Gastroesophageal sphincter (tissue), 3 donors: Measurements from ENCODE around the gene ACSF2.

Experiments used
- EP300 ChIP-seq: sonication (generic); formaldehyde crosslinking; IDR thresholded peaks from one replicate; pipeline ENCODE4 v1.6.1; 2017; ENCODE audit warnings: antibody characterized with exemption, mild to moderate bottlenecking
- POLR2A ChIP-seq, 2 donors: fragments of 450-650 bp; IDR thresholded peaks; one replicate each; pipeline ENCODE4 v1.6.1; 2017; ENCODE audit warnings: antibody characterized with exemption in 2 of 2, mild to moderate bottlenecking in 2 of 2, moderate library complexity in 1 of 2
- TF ChIP-seq, protein P1 (sequence below), 4 experiments: fragments of 200-600 bp in 2 of 4; fragments of 450-650 bp in 2 of 4; sonication (generic) in 1 of 4; IDR thresholded peaks; one replicate each; pipeline ENCODE4 v1.5.1; 2017 to 2019; ENCODE audit warnings: antibody characterized with exemption in 4 of 4, mild to moderate bottlenecking in 2 of 4, moderate library complexity in 2 of 4

GRCh38 chr17:50447870-50448595, 22.0 kb downstream of the ACSF2 start:
- TF ChIP-seq, protein P1, sequence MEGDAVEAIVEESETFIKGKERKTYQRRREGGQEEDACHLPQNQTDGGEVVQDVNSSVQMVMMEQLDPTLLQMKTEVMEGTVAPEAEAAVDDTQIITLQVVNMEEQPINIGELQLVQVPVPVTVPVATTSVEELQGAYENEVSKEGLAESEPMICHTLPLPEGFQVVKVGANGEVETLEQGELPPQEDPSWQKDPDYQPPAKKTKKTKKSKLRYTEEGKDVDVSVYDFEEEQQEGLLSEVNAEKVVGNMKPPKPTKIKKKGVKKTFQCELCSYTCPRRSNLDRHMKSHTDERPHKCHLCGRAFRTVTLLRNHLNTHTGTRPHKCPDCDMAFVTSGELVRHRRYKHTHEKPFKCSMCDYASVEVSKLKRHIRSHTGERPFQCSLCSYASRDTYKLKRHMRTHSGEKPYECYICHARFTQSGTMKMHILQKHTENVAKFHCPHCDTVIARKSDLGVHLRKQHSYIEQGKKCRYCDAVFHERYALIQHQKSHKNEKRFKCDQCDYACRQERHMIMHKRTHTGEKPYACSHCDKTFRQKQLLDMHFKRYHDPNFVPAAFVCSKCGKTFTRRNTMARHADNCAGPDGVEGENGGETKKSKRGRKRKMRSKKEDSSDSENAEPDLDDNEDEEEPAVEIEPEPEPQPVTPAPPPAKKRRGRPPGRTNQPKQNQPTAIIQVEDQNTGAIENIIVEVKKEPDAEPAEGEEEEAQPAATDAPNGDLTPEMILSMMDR (IDR thresholded peaks at IDR 0.05), result no peak
- TF ChIP-seq POLR2A (IDR thresholded peaks at IDR 0.05), result no peak
- TF ChIP-seq EP300, result no peak
